Lower leg skin (tissue), 4 donors: ENCODE data around the gene UBE2E2. TPM values are rescaled to one million over a fixed set of nuclear protein-coding genes. Genes with fewer than 3 reads are reported as not detected.

Experiments used
- DNase-seq, 2 donors: peaks; one replicate each; pipeline ENCODE4 v3.0.0-alpha.2; 2019; ENCODE audit warnings: low spot score in 2 of 2
- H3K4me3 ChIP-seq: fragments of 200-600 bp; sonication (generic); 2 replicates; pipeline ENCODE4 v1.5.1; 2017; ENCODE audit warnings: mild to moderate bottlenecking, low read depth; ENCODE audit not compliant: poor library complexity, severe bottlenecking
- CTCF ChIP-seq, 3 donors: fragments of 450-650 bp; IDR thresholded peaks; one replicate each; pipeline ENCODE4 v1.5.1; 2016; ENCODE audit warnings: antibody characterized with exemption in 3 of 3, mild to moderate bottlenecking in 3 of 3, moderate library complexity in 2 of 3
- POLR2A ChIP-seq, 2 donors: fragments of 450-650 bp; IDR thresholded peaks; one replicate each; pipeline ENCODE4 v1.6.1; 2016 to 2017; ENCODE audit warnings: antibody characterized with exemption in 2 of 2, mild to moderate bottlenecking in 1 of 2, moderate library complexity in 1 of 2
- WGBS, 2 donors: methylation state at CpG; one replicate each; pipeline ENCODE4 v1.1.5; 2018; 5-methylcytosine and 5-hydroxymethylcytosine counted together
- intact Hi-C: fragments of 100-400 bp; cut with DNase I; formaldehyde crosslinking; loops from one replicate; pipeline ENCODE4 v1.15.0; 2023; ENCODE audit warnings: low total_unique reads
- total RNA-seq, 4 donors: library from RNA; depleted of rRNA; stranded (reverse); fragments of >200 nt; gene quantifications; one replicate each; pipeline ENCODE4 v1.1.0, GENCODE V29; 2016

Gene UBE2E2
- total RNA-seq, 4 donors from 2014 or later, result 20.0 to 54.7 (median 33.3) TPM

GRCh38 chr3:23481011-23481615 lies 278.0 kb downstream of the UBE2E2 start:
- WGBS, 2 donors, result 92 to 94% methylated on average over 5 of the region's 5 CpGs
- intact Hi-C loops, result no loop called here

GRCh38 chr3:23481616-23482278 lies 278.6 kb downstream of the UBE2E2 start:
- DNase-seq, result no peak
- WGBS, 2 donors, result 51 to 54% methylated on average over 3 of the region's 3 CpGs
- intact Hi-C loops, result no loop called here
- no peak overlapping the region for H3K4me3 ChIP-seq
- no peak for TF ChIP-seq POLR2A (IDR thresholded peaks at IDR 0.05)

More at GRCh38 chr3:23481011-23481615, 278.0 kb downstream of the UBE2E2 start:
- no peak for TF ChIP-seq POLR2A (IDR thresholded peaks at IDR 0.05)
- no peak for TF ChIP-seq CTCF (IDR thresholded peaks at IDR 0.05)
- no peak overlapping the region for H3K4me3 ChIP-seq
- DNase-seq, result no peak

GRCh38 chr3:23484386-23484785 lies 281.3 kb downstream of the UBE2E2 start:
- intact Hi-C loops, result no loop called here
- no peak for DNase-seq
- TF ChIP-seq POLR2A (IDR thresholded peaks at IDR 0.05) (no peak), CTCF (IDR thresholded peaks at IDR 0.05) (no peak)
- WGBS, 2 donors, result 83 to 93% methylated on average over 4 of the region's 4 CpGs
- no peak overlapping the region for H3K4me3 ChIP-seq

- intact Hi-C loops, result no loop called here
- no peak for TF ChIP-seq CTCF (IDR thresholded peaks at IDR 0.05)
- DNase-seq, result no peak
- 93 to 96% methylated on average over 5 to 6 of the region's 6 CpGs for WGBS, 2 donors
- H3K4me3 ChIP-seq, result no peak overlapping the region
These were observed 282.8 kb downstream of the UBE2E2 start for GRCh38 chr3:23485922-23486321.

GRCh38 chr3:23487015-23487414 lies 283.9 kb downstream of the UBE2E2 start:
- no peak for DNase-seq
- intact Hi-C loops, result no loop called here
- TF ChIP-seq CTCF (IDR thresholded peaks at IDR 0.05) (no peak), POLR2A (IDR thresholded peaks at IDR 0.05) (no peak)
- H3K4me3 ChIP-seq, result no peak overlapping the region
- 86 to 99% methylated on average over 8 to 9 of the region's 9 CpGs for WGBS, 2 donors

- TF ChIP-seq CTCF (IDR thresholded peaks at IDR 0.05) (no peak), POLR2A (IDR thresholded peaks at IDR 0.05) (no peak)
- intact Hi-C loops, result no loop called here
- no peak for DNase-seq
- no peak overlapping the region for H3K4me3 ChIP-seq
- 68 to 75% methylated on average over 3 of the region's 3 CpGs for WGBS, 2 donors
These were observed 285.5 kb downstream of the UBE2E2 start for GRCh38 chr3:23488618-23489017.
